HK-2 (cell line): ENCODE measurements around the gene TMEM190.
"Not testable (repeated sequence)": the region's sequence is repeated elsewhere in the genome, so short reads cannot be mapped to it uniquely, and the experiment has no call there.

ENCODE experiments used
- DNase-seq: peaks from one replicate; pipeline ENCODE4 v3.0.0-alpha.2; 2018; ENCODE audit not compliant: unreplicated experiment

The TMEM190 gene

DNA sequence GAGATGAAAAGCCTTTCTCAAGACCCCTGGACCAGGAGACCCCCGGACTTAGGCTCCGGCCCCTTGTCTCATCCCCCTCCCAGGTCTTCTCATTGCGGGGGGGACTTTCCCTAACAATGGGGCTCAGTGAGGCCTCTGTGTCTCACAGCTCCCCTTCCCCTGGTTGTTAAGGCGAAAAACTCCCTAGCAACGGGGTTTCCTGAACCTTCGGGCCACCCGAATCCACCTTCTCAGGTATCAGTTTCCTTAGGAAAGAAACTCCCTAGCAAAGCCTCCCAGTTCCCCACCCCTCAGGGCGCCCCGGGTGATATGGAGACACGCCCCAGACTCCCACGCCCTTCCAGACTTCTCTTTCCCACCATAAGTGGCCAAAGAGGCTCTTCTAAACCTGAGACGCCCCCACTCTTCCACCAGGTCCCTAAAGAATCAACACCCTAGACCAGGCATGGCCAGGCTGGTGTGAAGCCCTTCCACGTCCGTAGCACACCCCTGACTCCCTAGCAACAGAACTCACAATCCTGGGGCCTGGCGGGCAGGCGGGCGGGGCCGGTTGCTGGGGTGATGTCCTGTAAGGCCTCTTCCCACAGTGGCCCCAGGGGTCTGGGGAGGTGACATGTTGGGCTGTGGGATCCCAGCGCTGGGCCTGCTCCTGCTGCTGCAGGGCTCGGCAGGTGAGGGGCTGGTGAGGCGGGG, at the start of gene TMEM190:
TSS of gene TMEM190 (plus strand) at position 586 of the 693 bp plus-strand sequence. CDS start at position 614, 28 bp downstream.
- DNase-seq: no peak

DNA sequence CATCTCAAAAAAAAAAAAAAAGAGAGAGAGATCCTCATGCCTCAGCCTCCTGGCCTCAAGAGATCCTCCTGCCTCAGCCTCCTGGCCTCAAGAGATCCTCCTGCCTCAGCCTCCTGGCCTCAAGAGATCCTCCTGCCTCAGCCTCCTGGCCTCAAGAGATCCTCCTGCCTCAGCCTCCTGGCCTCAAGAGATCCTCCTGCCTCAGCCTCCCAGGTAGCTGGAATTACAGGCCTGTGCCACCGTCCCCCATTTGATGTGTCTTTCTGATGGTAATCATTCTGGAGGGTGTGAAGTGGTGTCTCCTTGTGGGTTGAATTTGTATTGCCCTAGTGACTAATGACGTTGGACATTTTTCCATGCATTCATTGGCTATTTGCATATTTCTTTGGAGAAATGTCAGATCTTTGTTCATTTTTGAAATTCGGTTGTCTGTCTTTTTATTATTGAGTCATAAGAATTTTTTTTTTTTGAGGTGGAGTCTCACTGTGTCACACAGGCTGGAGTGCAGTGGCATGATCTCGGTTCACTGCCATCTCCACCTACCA, 47.8 kb upstream of the TMEM190 start:
- DNase-seq: not testable (repeated sequence)

DNA sequence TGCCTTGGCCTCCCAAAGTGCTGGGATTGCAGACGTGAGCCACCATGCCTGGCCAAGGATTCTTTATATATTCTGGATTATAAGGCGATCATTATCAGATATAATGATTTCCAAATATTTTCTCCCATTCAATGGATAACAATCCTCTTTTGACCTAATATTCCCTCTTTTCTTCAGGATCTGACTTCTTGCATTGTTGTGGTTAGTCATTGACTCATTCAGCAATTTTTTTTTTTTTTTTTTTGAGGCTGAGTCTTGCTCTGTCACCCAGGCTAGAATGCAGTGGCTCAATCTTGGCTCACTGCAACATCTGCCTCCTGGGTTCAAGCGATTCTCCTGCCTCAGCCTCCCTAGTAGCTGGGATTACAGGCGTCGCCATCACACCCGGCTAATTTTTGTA, 46.8 kb upstream of the TMEM190 start:
- not testable (repeated sequence) for DNase-seq

DNA sequence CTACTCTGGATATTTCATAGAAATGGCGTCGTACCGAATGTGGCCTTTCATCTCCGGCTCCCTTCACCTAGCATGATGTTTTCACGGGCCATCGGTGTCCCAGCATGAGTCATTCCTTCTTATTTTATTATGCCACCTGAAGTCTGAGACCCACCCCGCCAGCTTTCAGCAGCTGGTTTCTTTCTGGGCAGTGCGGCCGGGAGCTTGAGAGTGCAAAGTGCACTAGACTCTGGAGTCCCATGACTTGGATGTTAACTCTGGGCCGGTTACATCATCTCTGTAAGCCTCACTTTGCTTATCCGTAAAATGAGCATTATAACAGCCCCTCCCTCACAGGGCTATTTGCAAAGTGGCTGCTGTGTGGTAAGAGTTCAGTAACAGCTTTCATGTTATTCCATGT, 42.8 kb upstream of the TMEM190 start:
- DNase-seq: no peak

DNA sequence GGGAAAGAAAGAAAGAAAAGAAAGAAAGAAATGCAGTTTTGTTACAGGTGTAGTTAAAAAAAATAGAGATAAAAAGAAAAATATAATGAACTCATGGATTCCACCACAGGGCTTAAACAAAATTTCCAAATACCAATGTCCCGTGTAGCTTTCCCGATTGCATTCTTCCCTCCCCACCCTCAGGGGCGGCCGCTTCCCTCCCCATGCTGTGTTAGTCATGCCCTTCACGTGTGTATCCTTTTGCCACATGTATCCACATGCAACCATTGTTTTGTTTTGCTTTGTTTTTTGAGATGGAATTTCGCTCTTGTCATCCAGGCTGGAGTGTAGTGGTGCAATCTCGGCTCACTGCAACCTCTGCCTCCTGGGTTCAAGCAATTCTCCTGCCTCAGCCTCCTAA, 40.5 kb upstream of the TMEM190 start:
- DNase-seq: no peak

DNA sequence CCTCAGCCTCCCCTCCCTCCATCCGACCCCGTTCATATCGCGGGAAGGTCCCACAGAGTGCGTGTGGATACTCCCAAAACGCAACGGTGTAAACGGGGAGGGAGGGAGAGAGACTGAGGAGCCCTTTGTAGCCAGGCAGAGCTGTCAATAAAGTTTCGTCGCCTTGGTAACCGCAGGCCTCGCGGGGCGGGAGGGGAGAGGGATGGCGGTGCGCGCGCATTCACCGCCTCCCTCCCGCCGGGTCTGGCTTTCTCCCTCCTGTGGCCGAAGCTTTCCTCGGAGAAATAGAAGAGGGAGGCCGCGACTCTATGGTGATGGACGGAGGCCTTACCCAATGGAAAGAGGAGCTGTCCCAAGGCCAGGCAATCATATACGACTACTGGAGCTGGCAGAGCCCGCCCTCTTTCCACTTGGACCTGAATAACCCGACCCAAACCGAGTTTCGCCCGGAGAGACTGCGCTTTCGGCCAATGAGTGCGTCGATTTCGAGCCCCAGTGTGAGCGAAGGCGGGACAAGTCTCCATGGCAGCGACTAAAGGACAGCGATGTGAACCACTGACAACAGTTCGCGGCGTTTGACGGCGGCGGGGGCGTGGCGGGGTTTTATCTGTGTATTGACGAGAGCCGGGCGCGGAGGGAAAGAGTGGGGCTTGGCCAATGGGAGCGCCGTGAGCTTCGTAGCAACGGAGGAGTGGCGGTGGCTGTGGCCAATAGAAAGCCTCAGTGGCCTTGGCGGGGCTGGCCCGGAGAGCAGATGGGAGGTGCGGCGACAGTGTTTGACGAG, 37.3 kb upstream of the TMEM190 start, which contains the start of gene KMT5C:
TSS of gene KMT5C (plus strand) at position 772 of the 784 bp plus-strand sequence. CDS start 2,061 bp downstream, outside the sequence.
- DNase-seq: peak; percentile 100

DNA sequence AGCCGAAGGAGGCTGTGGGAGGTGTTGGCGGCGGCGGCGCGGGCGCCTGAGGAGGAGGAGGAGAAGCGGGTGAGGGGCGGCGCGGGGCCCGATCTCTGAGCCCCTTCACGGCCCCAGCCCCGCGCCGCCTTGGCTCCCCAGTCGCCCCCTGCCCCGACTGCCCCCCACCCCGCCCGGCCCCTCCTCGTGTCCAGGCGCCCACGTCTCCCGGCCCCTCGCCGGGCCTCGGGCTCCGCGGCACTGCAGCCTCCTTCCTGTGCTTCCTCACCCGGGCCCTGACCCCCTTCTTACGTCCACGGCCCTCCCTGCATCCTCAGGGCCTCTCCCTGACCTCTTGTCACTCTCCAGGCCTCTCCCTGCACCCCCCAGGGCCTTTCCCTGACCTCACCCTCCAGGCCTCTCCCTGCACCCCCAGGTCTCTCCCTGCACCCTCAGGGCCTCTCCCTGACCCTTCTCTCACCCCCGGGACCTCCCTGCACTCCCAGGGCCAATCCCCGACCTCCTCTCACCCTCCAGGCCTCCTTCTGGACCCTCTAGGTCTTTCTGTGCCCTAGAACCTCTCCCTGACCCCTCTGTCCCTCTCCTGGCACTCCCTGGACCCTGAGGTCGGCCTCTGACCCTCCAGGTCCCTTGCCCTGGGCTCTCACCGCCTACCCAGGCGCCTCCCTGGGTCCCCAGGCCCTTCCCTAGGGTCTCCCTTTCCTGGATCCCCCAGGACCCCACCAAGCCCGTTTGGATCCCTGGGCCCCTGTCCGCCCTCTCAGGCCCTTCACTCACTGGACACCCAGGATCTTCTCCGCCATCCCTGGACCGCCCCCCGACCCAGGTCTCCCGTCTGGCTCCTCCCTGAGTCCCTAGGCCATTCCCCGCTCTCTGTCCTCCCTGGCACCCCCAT, 36.5 kb upstream of the TMEM190 start:
- DNase-seq: no peak

DNA sequence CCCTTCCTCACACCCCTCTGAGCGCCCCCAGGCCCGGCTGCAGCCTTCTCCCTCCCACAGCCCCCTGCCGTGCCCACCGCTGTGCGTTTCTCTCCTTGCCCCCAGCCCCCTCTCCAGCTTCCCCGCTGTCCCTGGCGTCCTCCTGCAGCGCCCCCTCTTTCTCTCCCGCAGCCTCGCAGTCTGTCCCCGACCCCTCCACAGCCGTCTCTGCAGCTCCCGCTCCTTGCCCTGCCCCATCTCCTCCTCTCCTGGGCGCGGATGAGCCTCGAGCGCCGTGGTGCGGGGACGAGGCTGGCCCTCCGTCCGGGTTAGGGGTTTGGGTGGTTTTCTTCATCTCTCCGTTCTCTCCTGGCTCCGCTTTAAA, 35.9 kb upstream of the TMEM190 start:
- peak; percentile 41 for DNase-seq

DNA sequence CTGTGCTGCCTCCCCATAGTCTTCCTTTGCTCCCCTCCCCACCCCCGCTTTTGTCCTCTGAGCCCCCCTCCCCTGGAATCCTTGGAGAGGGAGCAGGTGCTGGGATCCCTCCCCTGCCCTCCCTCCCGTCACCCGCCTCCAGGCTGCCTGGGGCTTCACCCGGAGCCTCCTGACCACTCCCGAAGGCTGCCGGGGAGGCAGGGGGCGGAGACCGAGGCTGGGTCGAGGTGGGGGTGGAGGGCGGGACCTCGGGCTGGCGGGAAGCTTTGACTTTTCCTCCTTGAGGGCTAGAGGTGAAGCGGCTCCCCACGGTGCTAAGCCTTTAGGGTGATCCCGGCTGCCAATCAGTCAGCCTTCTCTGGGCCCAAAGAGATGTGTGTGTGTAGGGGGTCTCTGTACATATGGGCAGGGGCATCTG, 35.4 kb upstream of the TMEM190 start:
- peak; percentile 84 for DNase-seq

DNA sequence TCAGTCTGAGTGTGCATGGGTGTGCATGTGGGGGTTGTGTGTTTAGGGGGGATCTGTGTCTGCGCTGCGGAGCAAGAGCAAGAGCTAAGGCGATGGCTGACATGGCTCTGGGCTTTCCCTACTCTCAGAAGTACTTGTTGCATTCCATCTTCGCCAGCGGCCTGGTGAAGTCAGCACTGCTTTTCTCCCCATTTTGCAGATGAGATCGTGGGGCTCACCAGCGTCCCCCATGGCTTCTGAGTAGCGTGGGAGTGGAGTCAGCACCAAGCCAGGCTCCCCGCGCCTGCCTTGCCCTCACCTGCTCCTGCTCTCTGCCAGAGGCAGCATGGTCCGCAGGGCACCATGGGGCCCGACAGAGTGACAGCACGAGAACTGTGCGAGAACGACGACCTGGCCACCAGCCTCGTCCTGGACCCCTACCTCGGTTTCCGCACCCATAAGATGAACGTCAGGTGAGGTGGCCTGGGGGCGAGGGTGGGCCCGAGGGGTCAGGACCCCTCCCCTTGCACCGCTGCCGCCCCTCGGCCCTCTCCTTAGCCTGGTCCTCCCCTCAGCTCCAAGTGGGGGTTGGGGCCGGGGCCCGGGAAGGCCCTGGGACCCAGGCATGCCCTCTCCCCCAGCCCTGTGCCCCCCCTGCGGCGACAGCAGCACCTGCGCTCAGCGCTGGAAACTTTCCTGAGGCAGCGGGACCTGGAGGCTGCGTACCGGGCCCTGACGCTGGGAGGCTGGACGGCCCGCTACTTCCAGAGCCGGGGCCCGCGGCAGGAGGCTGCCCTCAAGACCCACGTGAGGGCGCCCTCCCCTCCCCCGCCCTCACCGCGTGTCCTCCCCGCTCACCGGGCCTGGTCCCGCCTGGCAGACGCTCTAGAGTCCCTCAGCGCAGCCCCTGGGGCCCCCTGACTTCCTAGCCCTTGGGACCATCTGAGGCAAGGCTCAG, 34.8 kb upstream of the TMEM190 start:
- no peak for DNase-seq

DNA sequence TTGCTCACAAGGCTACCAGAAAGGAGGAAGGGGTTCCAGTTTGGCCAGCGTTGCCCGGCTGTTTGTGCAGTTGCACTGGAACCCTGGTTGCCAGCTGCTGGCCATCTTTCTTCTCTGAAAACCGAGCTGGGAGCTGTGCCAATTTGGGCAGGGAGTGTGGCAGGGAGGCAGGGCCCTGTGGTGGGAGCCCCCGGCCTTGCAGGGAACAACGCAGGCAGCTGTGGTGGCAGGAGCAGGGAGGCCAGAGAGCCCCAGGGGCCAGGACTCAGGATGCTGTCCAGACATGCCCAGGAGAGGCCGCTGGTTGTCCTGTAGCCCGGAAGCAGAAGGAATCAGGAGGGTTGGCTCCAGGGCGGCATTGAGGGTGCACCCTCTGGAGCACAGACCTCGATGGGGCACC, 32.2 kb upstream of the TMEM190 start:
- no peak for DNase-seq

DNA sequence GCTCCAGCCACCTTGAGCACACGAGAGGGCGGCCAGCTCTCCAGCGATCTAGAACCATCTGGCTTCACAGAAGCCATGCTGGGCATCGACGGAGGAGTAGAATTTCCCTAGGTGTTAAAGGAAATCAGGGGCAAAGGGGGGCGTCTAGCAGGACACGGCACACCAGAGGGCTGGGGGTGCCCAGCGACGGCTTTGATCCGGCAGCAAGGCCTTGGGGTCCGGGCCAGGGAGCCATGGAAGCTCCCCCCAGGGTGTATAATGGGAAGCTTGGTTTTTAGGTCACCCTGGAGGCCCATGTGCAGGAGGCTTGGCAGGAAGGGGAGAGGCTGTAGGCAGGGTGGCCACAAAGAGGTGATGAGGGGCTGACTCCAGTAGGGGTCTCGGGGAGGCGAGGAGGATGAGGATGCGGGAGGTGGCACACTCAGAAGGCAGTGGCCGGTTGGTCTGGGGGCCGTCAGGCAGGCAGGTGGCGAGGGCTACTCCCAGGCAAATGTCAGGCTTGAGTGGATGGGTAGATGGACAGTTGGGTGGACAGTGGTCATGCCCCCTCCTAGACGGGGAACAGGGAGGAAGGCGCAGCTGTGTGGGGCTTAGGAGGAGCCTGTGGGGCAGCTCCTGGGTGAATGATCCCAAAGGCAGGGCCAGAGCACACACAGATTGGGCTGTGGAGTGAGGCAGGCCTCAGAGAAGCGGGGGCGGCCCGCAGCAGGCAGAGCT, 31.4 kb upstream of the TMEM190 start:
- DNase-seq: no peak

DNA sequence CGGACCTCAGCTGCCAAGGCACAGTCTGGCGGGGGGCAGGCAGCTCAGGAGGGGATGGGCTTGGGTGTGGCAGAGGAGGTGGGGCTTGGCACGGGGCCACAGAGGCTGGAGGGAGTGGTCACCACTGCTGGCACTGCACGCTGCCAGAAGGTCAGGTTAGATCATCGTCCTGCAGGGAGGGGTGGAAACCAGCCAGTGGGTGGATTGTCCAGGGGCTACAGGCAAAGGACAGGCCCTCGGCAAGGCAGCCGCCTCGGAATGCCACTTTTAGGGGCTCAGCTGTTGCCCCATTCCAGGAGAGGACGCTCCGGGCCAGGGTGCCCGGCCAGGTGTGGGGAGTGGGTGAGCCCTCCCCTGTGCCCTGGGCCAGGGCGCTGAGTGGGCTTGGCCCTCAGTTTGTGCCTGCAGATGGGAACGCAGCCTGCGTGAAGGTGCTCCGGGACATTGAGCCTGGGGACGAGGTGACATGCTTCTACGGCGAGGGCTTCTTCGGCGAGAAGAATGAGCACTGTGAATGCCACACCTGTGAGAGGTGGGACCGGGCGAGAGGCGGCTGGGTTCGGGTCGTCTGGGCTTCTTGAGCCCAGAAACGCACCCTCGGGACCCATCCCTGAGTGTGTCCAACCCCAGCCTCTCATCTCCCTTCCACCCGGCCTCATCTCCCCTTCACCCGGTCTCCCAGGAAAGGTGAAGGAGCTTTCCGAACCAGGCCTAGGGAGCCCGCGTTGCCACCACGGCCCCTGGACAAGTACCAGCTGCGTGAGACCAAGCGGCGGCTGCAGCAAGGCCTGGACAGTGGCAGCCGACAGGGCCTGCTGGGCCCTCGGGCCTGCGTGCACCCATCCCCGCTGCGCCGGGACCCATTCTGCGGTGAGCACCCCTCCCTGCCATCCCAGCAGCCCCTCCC, 30.6 kb upstream of the TMEM190 start:
- DNase-seq: no peak

DNA sequence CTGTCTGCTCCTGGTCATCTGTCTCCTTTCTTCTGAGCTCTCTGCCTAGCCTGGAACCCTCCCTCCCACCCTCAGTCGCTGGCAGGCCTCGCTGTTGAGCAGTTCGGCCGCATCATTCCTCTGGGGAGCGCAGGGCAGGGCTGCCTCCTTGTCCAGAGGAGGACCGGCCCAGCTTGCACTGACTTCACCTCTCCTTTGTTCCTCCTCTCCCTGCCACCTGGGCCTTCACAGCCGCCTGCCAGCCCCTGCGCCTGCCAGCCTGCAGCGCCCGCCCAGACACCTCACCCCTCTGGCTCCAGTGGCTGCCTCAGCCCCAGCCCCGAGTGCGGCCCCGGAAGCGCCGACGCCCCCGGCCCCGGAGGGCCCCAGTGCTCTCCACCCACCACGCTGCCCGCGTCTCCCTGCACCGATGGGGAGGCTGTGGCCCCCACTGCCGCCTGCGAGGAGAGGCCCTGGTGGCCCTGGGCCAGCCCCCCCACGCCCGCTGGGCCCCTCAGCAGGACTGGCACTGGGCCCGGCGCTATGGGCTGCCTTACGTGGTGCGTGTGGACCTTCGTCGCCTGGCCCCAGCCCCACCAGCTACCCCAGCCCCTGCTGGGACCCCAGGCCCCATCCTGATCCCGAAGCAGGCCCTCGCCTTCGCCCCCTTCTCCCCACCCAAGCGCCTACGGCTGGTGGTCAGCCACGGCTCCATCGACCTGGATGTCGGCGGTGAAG, 29.7 kb upstream of the TMEM190 start:
- no peak for DNase-seq

DNA sequence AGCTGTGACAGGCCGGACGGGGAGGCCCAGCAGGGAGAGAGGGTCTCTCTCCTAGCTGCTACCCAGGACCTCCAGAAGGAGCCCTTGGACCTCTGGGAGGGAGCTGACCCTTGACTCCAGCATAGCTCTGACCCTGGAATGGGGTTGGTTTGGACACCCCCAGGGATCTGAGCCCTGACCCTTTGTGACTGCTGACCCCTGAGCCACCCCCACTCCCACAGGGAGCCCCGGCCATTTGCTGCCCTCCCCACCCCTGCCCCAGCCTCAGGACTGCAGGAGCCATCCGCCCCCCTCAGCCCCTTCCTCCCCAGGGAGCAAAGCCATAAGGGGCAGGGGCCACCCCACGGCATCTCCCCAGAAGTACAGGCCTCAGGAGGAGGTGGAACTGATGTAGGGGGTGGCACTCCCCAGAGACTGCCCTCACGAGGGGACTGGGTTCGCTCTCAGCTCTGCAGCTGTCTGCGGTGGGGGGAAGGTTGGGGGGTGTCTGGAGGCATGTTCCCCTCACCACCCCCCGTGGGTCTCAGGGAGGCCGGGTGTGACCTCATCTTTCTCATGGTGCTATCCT, 29.1 kb upstream of the TMEM190 start:
- DNase-seq: no peak

DNA sequence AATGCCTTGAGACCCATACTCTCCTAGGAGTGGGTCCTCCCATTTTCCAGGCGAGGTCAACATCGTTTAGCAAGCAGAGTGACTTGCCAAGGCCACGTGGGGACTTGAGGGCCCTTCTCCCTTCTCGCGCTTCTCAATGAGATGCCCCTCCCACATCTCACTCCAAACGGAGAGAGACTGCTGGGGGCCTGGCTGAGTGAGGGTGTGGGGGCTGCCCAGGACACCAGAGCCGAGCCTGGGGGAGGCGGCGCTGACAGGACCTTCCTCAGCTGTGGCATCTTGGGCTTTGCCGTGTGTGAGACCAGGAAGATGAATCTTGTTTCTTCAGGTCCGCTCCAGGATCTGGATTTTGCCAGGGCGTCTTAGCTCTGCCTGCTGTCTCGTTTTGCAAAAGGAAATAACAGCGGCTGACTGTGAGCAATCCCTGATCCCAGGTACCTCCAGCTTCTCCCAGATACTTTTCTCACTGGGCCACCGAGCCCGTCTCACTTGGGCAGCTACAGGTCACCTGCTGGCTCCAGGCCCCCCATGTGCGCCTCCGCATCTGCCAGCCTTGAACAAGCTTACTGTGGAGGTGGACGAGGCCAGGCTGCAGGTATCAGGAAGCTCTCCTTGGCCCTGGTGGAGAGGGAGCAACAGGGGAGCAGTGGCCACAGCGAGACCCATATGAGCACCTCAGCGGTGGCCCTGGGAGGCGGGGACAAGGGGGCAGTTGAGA, 28.1 kb upstream of the TMEM190 start:
- DNase-seq: no peak

DNA sequence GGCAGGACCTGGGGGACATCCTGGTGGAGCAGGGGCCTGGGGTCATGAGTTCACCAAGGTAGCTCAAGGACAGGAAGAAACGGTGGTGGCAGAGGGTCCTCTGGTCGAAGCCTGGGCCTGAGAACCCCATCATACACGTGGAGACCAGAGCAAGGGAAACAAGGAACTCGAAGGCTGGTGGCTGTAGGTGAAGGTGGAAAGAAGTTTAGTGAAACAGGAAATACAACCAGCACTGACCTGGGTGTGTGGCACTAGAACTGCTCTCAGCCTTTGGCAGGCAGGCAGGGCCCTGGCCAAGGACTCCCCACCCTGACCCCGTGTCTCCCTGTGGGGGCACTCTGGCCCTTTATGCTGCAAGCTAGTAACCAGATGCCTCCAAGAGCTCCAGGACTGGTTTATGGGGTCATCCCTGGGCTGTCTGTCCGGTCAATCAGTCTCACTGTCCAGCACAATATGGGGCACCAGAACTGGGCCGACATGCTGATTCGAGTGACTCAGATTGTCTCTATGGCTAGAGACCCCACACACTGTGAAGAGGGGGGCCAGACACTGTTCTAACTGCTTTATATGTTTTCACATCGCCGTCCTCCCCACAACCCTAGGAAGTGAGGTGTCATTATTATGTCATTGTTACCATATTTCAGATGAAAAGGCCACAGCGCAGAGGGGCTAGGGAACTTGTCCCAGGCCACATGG, 25.9 kb upstream of the TMEM190 start:
- DNase-seq: no peak
